ENCODE data around the gene PMCH.

PMCH gene

DNA sequence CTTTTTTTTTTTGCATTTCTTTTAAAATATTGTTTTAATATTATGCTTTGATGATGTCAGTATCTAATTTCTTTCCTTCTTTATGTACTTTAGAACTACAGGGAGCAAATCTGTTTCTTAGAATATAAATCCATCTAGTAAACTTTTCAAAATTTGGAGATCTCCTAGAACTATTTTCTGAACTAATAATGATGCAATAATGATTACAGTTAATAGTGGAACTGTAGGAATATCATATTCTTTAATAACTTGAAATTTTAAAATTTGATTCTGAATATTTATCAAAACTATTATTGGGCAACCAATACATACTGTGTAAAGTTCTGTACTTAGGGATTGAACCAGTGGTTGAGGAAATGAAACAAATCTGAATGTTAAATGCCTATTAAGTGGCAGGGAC is 23.1 kb upstream of the PMCH start:
- TF ChIP-seq MYC (IDR thresholded peaks at IDR 0.05; ENCODE audit: low read depth, low read length) (no peak), POLR2A (IDR thresholded peaks at IDR 0.05; ENCODE audit: extremely low read depth, insufficient read length) (no peak)
- TF ChIP-seq, protein P1, sequence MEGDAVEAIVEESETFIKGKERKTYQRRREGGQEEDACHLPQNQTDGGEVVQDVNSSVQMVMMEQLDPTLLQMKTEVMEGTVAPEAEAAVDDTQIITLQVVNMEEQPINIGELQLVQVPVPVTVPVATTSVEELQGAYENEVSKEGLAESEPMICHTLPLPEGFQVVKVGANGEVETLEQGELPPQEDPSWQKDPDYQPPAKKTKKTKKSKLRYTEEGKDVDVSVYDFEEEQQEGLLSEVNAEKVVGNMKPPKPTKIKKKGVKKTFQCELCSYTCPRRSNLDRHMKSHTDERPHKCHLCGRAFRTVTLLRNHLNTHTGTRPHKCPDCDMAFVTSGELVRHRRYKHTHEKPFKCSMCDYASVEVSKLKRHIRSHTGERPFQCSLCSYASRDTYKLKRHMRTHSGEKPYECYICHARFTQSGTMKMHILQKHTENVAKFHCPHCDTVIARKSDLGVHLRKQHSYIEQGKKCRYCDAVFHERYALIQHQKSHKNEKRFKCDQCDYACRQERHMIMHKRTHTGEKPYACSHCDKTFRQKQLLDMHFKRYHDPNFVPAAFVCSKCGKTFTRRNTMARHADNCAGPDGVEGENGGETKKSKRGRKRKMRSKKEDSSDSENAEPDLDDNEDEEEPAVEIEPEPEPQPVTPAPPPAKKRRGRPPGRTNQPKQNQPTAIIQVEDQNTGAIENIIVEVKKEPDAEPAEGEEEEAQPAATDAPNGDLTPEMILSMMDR (IDR thresholded peaks at IDR 0.05; ENCODE audit: low read depth, low read length) = no peak
- TF ChIP-seq, protein P2, sequence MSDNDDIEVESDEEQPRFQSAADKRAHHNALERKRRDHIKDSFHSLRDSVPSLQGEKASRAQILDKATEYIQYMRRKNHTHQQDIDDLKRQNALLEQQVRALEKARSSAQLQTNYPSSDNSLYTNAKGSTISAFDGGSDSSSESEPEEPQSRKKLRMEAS (IDR thresholded peaks at IDR 0.05; ENCODE audit: low read depth, low read length) = no peak
- no peak overlapping the region for H3K4me3 ChIP-seq (ENCODE audit: low read depth, low read length)
- DNase-seq (ENCODE audit: low read depth) = no peak

DNA sequence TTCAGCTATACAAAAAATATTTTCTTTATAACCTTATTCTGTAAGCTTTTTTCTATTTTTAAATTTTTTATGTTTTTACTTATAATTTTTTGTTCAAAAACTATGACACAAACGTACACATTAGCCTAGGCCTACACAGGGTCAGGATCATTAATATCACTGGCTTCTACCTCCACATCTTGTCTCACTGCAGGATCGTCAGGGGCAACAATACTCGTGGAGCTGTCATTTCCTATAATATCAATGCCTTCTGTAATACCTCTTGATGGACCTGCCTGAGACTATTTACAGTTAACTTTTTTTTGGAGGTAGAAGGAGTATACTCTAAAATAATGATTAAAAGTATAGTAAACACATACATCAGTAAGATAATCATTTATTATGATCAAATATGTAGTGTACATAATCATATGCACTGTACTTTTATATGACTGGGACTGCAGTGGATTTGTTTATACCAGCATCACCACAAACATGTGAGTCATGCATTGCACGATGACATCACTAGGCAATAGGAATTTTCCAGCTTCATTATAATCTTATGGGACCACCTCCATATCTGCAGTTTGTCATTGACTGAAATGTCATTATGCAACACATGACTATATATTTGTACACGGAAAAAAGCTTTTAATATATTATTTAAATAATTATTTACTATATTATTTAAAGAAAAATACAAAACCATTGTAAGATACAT is 18.5 kb upstream of the PMCH start:
- H3K4me3 ChIP-seq (ENCODE audit: low read depth, low read length) = no peak overlapping the region
- DNase-seq (ENCODE audit: low read depth) = peak; percentile 8
- no peak for TF ChIP-seq POLR2A (IDR thresholded peaks at IDR 0.05; ENCODE audit: extremely low read depth, insufficient read length)
- TF ChIP-seq, protein P2 (IDR thresholded peaks at IDR 0.05; ENCODE audit: low read depth, low read length) = no peak
- TF ChIP-seq, protein P1 (IDR thresholded peaks at IDR 0.05; ENCODE audit: low read depth, low read length) = no peak
- TF ChIP-seq MYC (IDR thresholded peaks at IDR 0.05; ENCODE audit: low read depth, low read length) = no peak

- no peak overlapping the region for H3K4me3 ChIP-seq (ENCODE audit: low read depth, low read length)
- DNase-seq (ENCODE audit: low read depth) = no peak
- TF ChIP-seq, protein P1 (IDR thresholded peaks at IDR 0.05; ENCODE audit: low read depth, low read length) = no peak
- TF ChIP-seq POLR2A (IDR thresholded peaks at IDR 0.05; ENCODE audit: extremely low read depth, insufficient read length) (no peak), MYC (IDR thresholded peaks at IDR 0.05; ENCODE audit: low read depth, low read length) (no peak)
- TF ChIP-seq, protein P2 (IDR thresholded peaks at IDR 0.05; ENCODE audit: low read depth, low read length) = no peak
Measured at GRCh38 chr12:102204025-102204424, 6.4 kb upstream of the PMCH start.

DNA sequence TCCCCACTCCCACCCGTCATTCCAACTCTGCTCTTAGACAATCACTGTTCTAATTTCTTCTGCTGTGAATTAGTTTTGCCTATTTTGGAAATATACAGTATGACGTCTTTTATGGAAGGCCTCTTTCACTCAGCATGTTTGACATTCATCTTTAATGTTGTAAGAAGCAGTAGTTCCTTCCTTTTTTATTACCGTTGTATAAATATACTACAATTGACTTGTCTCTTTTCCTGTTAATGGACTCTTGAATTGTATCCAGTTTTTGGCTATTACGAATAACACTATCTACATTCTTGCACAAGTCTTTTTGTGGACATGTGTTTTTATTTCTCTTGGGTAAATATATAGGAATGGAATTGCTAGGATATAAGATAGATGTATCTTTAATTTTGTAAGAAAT is 4.9 kb upstream of the PMCH start:
- H3K4me3 ChIP-seq (ENCODE audit: low read depth, low read length) = no peak overlapping the region
- no peak for TF ChIP-seq POLR2A (IDR thresholded peaks at IDR 0.05; ENCODE audit: extremely low read depth, insufficient read length)
- DNase-seq (ENCODE audit: low read depth) = no peak

GRCh38 chr12:102201436-102202061 is 3.9 kb upstream of the PMCH start:
- no peak for TF ChIP-seq MYC (IDR thresholded peaks at IDR 0.05; ENCODE audit: low read depth, low read length)
- TF ChIP-seq, protein P2 (IDR thresholded peaks at IDR 0.05; ENCODE audit: low read depth, low read length) = no peak
- TF ChIP-seq, protein P1 (IDR thresholded peaks at IDR 0.05; ENCODE audit: low read depth, low read length) = no peak
- no peak for TF ChIP-seq POLR2A (IDR thresholded peaks at IDR 0.05; ENCODE audit: extremely low read depth, insufficient read length)
- no peak for DNase-seq (ENCODE audit: low read depth)
- no peak overlapping the region for H3K4me3 ChIP-seq (ENCODE audit: low read depth, low read length)

DNA sequence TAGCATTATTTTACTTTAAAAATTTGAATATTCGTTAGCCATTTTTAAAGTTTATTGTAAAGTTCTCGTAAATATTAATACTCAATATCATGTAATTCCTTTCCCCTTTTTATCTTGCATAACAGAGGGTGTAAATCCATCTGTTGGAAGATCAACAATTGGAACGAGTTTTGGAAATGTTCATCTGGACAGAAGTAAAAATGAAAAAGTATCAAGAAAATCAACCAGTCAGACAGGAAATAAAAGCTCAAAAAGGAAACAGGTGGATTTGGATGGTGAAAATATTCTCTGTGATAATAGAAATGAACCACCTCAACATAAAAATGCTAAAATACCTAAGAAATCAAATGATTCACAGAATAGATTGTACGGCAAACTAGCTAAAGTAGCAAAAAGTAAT is 1.8 kb downstream of the PMCH start:
- no peak for DNase-seq (ENCODE audit: low read depth)
- no peak overlapping the region for H3K4me3 ChIP-seq (ENCODE audit: low read depth, low read length)
- TF ChIP-seq POLR2A (IDR thresholded peaks at IDR 0.05; ENCODE audit: extremely low read depth, insufficient read length) (no peak), MYC (IDR thresholded peaks at IDR 0.05; ENCODE audit: low read depth, low read length) (no peak)
- TF ChIP-seq, protein P1 (IDR thresholded peaks at IDR 0.05; ENCODE audit: low read depth, low read length) = no peak
- TF ChIP-seq, protein P2 (IDR thresholded peaks at IDR 0.05; ENCODE audit: low read depth, low read length) = no peak
